Middle frontal gyrus (tissue), 1 donor: ENCODE results near the gene CLIC6.

Experiments
- DNase-seq: peaks from one replicate; pipeline ENCODE4 v3.0.0-alpha.2; 2015; ENCODE audit warnings: low spot score; ENCODE audit errors: extremely low spot score

CLIC6 gene

DNA sequence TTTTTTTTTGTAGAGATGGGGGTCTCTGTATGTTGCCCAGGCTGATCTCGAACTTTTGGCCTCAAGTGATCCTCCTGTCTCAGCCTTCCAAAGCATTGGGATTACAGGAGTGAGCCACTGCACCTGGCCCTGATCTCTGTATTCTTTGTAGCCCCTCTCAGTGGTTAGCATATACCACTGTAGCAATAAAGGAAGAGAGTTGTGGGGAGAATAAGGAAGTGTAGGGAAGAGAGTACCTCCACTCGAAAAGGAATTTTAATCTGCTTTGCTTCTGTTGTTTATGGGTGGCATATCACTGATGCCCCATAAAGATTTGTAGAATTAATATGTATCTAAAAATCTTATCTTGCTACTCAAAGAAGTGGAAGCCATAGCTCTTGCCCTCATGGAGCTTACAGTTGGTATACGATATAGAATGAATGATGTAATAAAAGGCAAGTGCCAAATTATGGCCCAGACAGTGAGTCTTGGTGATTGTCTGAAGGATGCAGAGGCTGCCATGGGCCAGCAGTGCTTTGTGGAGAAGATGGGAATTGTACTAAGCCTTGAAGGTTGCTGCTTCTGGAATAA lies 96.0 kb downstream of the CLIC6 start:
- no peak for DNase-seq

DNA sequence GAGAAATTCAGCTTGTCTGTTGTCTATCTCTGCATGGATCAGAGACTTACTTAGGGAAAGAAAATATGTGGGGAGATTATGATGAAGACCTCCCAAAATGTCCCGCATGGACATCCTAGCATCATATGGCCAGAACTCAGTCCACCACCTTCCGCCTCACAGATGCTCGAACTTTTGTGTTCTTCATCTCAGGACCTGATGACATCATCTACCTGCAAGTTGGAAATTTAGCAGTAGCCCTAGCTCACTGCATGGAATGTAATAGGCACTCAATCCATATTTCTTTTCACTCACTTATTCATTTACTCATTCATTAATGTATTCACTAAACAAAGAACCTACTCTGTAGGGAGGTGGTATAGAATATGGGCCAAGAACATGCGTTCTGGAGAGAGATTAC lies 96.8 kb downstream of the CLIC6 start:
- no peak for DNase-seq

DNA sequence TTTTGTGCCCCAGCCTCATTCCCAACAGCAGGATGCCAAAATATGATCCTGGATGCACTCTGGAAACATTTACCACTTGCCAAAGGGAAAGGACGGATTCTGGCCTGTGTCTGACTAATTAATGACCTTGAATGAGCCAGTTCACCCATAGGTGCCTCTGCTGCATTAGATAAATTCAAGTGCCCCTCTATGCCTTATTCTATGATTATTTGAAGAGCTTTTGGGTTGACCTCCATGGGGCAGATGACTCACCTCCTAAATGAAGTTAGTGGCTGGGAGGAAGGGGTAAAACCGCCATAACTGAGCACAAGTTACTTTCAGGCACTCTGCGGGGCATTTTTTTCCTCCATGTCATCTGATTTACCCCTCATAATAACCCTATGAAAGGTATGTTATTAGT lies 98.1 kb downstream of the CLIC6 start:
- no peak for DNase-seq
